Measurements from ENCODE around the gene C4B. TPM values are rescaled to one million over a fixed set of nuclear protein-coding genes. Genes with fewer than 3 reads are reported as not detected.
"Not testable (repeated sequence)": the region's sequence is repeated elsewhere in the genome, so short reads cannot be mapped to it uniquely, and the experiment has no call there.

Gene C4B
- total RNA-seq, 4 donors from 2014 or later: 5.1 to 17.3 (median 8.9) TPM

GRCh38 chr6:31978831-31979230 is 35.8 kb upstream of the C4B start:
- TF ChIP-seq CTCF (IDR thresholded peaks at IDR 0.05; ENCODE audit: low read depth): no peak

- no peak for TF ChIP-seq CTCF (IDR thresholded peaks at IDR 0.05; ENCODE audit: low read depth)
Measured at GRCh38 chr6:31979238-31979898, 35.2 kb upstream of the C4B start.

GRCh38 chr6:31981744-31982143 is 32.9 kb upstream of the C4B start, which contains the start of gene C4A:
Gene C4A, plus strand, starts transcription at chr6:31982057. Its CDS starts 51 bp downstream, at chr6:31982108.
- not testable (repeated sequence) for TF ChIP-seq CTCF (IDR thresholded peaks at IDR 0.05; ENCODE audit: low read depth)

GRCh38 chr6:32037598-32038524 is 23.3 kb downstream of the C4B start, which contains the start of gene CYP21A2:
Gene CYP21A2, plus strand, starts transcription at chr6:32038415. Its CDS starts 8 bp downstream, at chr6:32038423.
- TF ChIP-seq CTCF (IDR thresholded peaks at IDR 0.05; ENCODE audit: low read depth): not testable (repeated sequence)

GRCh38 chr6:32045811-32046449 is 31.3 kb downstream of the C4B start:
- no peak for TF ChIP-seq CTCF (IDR thresholded peaks at IDR 0.05; ENCODE audit: low read depth)

GRCh38 chr6:32046450-32047083 is 32.0 kb downstream of the C4B start:
- no peak for TF ChIP-seq CTCF (IDR thresholded peaks at IDR 0.05; ENCODE audit: low read depth)

Measured in subcutaneous adipose tissue (tissue), 4 donors.